ENCODE results near the gene TRIM21.

DNA sequence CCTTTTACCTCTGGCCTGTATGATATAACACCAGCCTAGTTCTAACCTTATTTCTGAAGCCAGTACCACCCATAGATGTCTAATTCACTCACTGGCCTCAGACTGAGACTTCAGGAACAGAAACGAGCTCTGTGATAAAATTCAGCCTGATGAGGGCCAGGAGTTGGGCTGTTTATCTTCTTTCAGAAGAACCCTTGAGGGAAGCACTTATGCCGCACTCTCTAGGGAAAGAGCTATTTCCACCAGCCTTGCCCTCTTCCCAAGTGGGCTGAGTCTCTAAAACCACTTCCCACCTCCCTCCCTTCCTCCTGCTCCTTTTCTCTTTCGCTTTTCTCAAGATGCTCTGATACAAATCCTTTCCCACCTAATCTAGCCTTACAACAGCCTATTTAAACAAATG is 23.3 kb downstream of the TRIM21 start:
- TF ChIP-seq EZH2phosphoT487 (IDR thresholded peaks at IDR 0.05; ENCODE audit: low read depth): no peak
- TF ChIP-seq, protein P1, sequence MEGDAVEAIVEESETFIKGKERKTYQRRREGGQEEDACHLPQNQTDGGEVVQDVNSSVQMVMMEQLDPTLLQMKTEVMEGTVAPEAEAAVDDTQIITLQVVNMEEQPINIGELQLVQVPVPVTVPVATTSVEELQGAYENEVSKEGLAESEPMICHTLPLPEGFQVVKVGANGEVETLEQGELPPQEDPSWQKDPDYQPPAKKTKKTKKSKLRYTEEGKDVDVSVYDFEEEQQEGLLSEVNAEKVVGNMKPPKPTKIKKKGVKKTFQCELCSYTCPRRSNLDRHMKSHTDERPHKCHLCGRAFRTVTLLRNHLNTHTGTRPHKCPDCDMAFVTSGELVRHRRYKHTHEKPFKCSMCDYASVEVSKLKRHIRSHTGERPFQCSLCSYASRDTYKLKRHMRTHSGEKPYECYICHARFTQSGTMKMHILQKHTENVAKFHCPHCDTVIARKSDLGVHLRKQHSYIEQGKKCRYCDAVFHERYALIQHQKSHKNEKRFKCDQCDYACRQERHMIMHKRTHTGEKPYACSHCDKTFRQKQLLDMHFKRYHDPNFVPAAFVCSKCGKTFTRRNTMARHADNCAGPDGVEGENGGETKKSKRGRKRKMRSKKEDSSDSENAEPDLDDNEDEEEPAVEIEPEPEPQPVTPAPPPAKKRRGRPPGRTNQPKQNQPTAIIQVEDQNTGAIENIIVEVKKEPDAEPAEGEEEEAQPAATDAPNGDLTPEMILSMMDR (IDR thresholded peaks at IDR 0.05; ENCODE audit: low read depth, low read length): no peak
